GM21367 (cell line): Measurements from ENCODE around the gene TBX10.
"Not testable (repeated sequence)": the region's sequence is repeated elsewhere in the genome, so short reads cannot be mapped to it uniquely, and the experiment has no call there.

Experiments
- ATAC-seq: cut with Tn5 transposase; IDR thresholded peaks from one replicate; pipeline ENCODE4 v1.9.1; 2021; ENCODE audit not compliant: unreplicated experiment

TBX10 gene

GRCh38 chr11:67639438-67639859 lies at the start of gene TBX10:
Gene TBX10 (minus strand): TSS chr11:67639763. CDS start chr11:67639472, 291 bp downstream.
- no peak for ATAC-seq

GRCh38 chr11:67689178-67689577 lies 49.6 kb upstream of the TBX10 start:
- no peak for ATAC-seq

- ATAC-seq = no peak
Measured at GRCh38 chr11:67687986-67688385, 48.4 kb upstream of the TBX10 start.

- not testable (repeated sequence) for ATAC-seq
Measured at GRCh38 chr11:67685641-67686332, 46.2 kb upstream of the TBX10 start.

- ATAC-seq = not testable (repeated sequence)
Measured at GRCh38 chr11:67682126-67683034, 42.8 kb upstream of the TBX10 start.

DNA sequence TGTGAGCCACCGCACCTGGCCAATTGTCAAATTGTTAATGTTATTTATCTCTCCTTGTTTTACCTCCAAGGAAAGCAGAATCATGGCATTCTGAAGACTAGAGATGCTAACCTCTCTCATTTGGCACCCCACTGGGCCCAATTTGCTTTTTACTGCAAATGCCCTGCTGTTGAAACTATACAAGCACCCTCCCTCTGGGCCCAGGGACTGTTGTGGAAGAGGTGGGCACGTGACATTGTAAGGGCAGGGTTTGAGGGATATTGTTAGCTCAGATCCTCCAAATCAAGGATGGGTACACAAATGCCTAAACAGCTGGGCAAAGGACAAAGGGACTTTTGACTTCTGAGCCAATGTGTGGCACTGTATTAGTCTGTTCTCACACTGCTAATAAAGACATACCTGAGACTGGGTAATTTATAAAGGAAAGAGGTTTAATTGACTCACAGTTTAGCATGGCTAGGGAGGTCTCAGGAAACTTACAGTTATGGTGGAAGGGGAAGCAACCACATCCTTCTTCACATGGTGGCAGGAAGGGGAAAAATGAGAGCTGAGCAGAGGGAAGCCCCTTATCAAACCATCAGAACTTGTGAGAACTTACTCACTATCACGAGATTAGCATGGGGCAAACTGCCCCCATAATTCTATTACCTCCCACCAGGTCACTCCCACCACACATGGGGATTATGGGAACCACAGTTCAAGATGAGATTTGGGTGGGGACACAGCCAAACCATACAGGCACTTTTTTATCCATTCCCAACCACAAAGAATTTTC lies 41.3 kb upstream of the TBX10 start:
- ATAC-seq = no peak

DNA sequence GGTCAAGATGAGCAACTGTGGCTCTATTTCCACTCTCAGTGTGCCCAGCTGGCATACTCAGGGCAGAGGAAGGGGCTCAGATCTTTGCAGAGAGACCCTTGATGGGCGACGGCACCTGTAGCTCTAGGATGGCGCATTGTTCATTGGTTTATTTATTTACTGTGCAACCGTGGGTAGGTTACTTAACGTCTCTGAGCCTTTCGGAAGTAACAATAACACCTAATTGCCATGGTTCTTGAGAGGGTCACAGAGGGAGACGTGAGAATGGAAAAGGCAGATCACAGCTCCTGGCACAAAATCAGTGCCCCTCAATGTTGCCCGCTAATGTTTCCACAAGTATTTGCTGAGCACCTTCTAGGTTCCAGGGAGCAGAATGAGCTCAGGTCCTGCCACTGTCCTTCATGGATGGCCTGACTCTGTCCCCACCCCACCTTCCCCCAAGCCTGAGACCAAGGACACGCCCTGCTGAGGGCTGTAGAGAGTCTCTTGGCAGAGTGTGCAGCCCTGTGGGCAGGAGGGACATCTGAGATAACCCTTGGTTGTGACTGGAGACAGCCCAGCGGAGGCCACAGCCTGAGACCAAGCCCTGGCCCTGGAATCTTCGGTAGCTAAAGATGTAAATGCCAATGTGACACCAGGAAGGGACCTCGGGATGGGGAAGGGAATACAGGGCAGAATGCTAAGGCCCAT lies 35.6 kb upstream of the TBX10 start:
- ATAC-seq = no peak

GRCh38 chr11:67674442-67674871 lies 34.9 kb upstream of the TBX10 start, which contains the start of gene ALDH3B2:
Gene ALDH3B2 (minus strand): TSS chr11:67674623. CDS start chr11:67666935, 7,688 bp downstream.
- no peak for ATAC-seq

GRCh38 chr11:67673902-67674301 lies 34.3 kb upstream of the TBX10 start:
- ATAC-seq = no peak

DNA sequence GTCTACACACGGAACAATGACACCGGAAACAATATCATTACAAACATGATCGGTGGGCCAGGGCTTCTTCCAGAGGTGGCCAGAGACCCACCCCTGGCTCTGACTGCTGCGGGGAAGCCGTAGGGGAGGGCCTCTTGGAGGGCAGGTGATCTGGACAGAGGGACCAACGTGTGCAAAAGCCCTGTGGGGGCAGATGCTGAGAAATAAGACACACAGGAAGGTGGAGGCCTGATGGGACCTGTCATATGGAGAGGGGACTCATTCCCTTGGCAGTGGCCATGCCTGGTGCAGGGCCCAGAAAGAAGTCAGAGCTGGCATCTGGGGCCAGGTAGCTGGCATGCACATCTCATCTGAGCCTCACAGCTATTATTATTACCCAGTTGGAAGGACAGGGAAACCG lies 33.8 kb upstream of the TBX10 start:
- no peak for ATAC-seq

DNA sequence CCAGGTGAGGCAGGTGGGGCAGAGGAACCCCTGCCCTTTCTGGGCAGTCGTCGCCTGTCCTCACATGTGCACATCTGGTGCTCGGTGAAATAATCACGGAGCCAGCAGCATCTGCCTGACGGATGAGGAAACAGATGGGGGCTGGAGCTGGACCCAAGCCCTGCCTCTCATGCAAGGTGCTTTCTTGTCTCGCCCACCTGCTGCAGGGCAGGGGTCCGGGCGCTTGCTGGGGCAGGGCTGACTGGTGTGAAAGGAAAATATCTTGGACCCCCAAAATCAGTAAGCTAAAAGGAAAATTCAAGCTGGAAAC lies 31.6 kb upstream of the TBX10 start:
- ATAC-seq = no peak

DNA sequence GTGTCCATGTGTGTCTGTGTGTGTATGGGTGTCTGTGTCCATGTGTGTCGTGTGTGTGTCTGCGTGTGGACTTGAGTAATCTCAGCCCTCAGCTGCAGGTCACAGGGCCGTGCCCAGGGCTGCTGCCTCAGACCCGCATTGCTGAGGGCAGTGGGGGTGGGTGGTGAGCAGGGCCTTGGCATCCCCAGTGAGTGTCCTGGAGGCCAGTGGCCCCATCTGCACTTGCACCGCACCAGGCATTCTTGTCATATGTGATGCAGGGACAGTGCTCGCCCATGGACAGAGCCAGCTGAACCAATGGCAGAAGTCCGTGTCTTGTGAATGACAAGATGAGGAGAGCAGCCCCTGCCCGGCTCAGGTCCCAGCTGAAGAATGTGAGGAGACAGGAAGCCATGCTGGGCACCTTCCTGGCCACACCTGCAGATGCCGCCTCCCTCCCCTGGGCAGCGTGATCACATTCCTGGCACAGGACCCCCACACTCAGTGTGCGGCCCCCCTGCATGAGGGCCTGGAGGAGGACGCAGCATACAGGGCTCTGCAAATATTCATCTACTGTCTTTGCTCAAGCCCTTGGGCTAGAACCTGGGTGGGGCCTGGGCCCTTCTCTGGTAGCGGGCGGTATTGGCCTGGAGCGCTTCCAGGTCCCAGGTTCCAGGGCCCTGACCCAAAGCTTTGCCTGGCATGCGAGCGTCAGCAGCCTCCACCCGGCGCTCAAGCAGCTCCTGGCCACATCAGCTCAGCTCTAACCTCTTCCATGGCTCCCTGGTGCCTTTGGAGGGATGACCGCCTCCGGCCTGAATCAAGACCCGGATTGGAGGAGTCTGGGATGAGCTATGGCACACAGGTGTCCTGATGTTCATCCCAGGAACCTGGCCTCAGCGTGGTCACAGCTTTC lies 31.0 kb upstream of the TBX10 start:
- no peak for ATAC-seq

- no peak for ATAC-seq
Measured at GRCh38 chr11:67668192-67668551, 28.6 kb upstream of the TBX10 start.

DNA sequence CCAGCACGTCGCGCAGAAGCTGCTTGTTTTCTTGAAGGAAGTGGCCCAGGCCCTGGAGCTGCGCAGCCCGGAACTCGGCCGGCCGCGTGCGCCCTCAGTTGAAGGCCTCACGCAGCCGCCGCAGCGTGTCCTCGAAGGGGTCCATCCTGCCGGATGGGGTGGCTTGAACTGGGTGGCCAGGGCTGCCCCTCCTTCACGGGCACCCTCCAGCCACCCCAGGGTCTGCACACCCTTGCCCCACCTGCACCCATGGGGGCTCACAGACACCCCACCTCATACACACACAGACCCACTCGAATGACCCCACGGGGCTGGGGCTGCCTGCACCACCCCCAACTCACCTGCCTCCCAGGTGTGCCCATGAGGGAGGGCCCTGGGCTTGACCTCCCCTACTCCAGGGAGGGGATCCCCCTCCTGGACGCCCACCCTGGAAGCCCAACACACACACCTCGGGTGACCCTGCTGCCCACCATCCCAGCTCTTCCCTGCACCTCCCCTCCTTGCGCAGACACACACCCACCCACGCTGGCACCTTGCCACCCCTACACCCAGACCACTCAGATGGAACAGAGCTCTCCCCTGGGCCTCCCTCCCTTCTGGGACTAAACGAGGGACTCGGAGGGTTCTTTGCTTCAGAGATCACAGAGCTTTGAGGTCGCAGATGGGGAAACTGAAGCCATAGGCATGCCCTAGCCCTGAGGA lies 28.1 kb upstream of the TBX10 start:
- ATAC-seq = no peak

- no peak for ATAC-seq
Measured at GRCh38 chr11:67666676-67667489, 27.3 kb upstream of the TBX10 start.

GRCh38 chr11:67666303-67666645 lies 26.7 kb upstream of the TBX10 start:
- no peak for ATAC-seq

GRCh38 chr11:67665541-67666302 lies 26.2 kb upstream of the TBX10 start:
- ATAC-seq = no peak
